ENCODE measurements around the gene CELF2. TPM values are rescaled to one million over a fixed set of nuclear protein-coding genes. Genes with fewer than 3 reads are reported as not detected.

CELF2 gene
- total RNA-seq, 1 donor from 2014 or later: 110 TPM

DNA sequence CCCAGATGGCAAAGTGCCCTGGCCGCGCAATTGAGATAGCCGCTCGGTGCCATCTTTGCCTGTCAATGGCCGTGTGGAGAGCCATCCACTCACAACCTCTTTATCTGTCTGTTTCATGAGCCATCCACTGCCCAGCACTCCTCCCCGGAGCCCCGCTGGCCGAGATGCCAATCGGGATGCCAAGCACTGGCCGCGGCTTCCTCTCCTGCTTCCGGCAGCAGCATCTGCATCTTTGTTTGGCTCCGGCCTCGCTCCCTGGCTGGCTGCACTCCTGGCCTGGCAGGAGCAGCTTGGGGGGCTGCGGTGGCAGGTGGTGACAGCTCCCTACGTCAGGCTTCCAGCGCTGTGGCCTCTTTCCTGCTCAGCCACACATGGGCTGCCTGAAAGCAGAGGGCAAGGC lies 362.1 kb downstream of the CELF2 start:
- TF ChIP-seq, protein P1, sequence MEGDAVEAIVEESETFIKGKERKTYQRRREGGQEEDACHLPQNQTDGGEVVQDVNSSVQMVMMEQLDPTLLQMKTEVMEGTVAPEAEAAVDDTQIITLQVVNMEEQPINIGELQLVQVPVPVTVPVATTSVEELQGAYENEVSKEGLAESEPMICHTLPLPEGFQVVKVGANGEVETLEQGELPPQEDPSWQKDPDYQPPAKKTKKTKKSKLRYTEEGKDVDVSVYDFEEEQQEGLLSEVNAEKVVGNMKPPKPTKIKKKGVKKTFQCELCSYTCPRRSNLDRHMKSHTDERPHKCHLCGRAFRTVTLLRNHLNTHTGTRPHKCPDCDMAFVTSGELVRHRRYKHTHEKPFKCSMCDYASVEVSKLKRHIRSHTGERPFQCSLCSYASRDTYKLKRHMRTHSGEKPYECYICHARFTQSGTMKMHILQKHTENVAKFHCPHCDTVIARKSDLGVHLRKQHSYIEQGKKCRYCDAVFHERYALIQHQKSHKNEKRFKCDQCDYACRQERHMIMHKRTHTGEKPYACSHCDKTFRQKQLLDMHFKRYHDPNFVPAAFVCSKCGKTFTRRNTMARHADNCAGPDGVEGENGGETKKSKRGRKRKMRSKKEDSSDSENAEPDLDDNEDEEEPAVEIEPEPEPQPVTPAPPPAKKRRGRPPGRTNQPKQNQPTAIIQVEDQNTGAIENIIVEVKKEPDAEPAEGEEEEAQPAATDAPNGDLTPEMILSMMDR (IDR thresholded peaks at IDR 0.05): no peak
- intact Hi-C loops (cut with DNase I): no loop called here
- H3K9me3 ChIP-seq: no peaks in the 10 kb centered on the region
- H3K4me1 ChIP-seq: no peaks in the 10 kb centered on the region
- H3K36me3 ChIP-seq: no peaks in the 10 kb centered on the region
- DNase-seq (no peak), ATAC-seq (no peak)
- no peak overlapping the region for H3K4me3 ChIP-seq
- no peaks in the 10 kb centered on the region for H3K27me3 ChIP-seq
- H3K27ac ChIP-seq: no peak overlapping the region

DNA sequence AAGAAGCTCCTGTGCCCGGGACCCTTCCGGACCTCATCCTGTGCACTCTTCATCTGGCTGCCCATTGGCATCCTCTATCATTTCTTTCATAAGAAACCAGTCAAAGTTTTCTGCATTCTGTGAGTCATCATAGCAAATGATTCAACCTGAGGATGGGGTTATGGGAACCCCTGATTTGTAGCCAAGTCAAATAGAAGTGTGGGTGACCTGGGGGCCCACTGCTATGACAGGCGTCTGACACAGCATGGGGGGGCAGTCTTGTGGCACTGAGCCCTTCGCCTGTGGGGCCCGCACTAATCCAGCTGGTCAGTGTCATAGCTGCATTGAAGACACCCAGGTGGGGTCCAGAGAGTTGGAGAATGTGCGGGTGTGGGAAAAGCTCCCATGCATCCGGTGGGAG lies 363.4 kb downstream of the CELF2 start:
- H3K9me3 ChIP-seq: no peaks in the 10 kb centered on the region
- no peak for DNase-seq
- intact Hi-C loops (cut with DNase I): no loop called here
- H3K36me3 ChIP-seq: no peaks in the 10 kb centered on the region
- ATAC-seq: no peak
- H3K27me3 ChIP-seq: no peaks in the 10 kb centered on the region
- no peak overlapping the region for H3K4me3 ChIP-seq
- no peak overlapping the region for H3K27ac ChIP-seq
- TF ChIP-seq, protein P1 (IDR thresholded peaks at IDR 0.05): no peak
- H3K4me1 ChIP-seq: no peaks in the 10 kb centered on the region

DNA sequence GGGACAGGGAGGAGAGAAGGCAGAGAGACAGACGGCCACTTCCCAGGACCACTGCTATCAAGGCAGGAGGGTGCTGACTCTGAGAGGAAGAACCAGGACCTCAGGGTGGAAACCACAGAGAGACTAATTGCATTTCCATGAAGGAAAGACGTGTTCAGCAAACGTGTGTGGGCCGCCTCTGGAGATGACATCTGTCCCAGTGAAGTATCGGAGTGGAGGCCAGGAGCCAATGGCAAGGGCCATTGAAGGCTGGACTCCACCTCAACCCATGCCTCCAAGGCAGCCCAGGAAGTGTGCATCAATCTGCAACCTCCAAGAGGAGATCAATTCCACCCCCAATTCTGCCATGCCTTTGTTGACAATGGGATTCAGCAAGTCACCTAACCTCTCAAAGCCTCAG lies 363.8 kb downstream of the CELF2 start:
- intact Hi-C loops (cut with DNase I): no loop called here

DNA sequence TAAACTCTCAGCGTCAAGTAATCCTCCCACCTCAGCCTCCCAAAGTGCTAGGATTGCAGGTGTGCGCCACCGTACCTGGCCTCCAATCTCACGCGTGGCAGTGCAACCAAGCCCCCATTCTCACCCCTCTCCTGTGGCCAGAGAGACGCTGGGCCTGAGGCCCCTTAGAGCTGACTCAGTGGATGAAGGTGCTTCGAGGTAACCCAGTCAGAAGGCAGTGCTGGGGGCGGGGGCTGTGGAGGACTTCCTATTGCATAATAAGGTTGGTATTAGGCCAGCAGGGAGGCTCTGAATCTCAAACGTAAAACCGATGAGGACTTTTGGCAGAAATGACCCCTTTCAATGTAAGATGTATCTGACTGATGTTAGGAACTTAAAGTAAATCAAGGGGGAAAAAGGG lies 364.5 kb downstream of the CELF2 start:
- TF ChIP-seq, protein P1 (IDR thresholded peaks at IDR 0.05): no peak
- intact Hi-C loops (cut with DNase I): no loop called here
- no peak for ATAC-seq

More for the DNA sequence above, 363.8 kb downstream of the CELF2 start:
- H3K9me3 ChIP-seq: no peaks in the 10 kb centered on the region
- no peaks in the 10 kb centered on the region for H3K27me3 ChIP-seq
- H3K4me1 ChIP-seq: no peaks in the 10 kb centered on the region
- no peak overlapping the region for H3K4me3 ChIP-seq
- no peak for DNase-seq
- H3K27ac ChIP-seq: no peak overlapping the region
- TF ChIP-seq, protein P1 (IDR thresholded peaks at IDR 0.05): no peak
- no peak for ATAC-seq
- H3K36me3 ChIP-seq: no peaks in the 10 kb centered on the region

DNA sequence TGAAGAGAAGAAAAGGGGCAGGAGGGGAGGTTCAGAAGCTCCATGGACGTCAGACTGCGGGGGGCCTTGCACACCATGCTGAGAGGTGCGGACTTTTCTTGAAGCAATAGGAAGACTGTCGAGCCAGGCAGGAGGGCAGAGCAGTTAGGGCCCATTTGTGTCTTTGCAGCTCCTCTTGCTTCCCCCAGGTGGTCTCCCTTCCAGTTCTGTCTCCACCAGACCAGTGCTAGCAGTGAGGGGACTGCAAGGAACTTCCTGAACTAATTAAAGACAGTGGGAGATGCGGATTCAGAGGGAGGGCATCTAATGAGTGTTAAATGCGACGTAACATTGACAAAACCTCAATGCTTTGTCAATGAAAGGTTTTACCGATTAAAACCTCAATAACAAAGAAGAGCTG lies 368.4 kb downstream of the CELF2 start:
- Histone ChIP-seq H3K4me3 (no peak overlapping the region), H3K9me3 (no peaks in the 10 kb centered on the region), H3K4me1 (no peaks in the 10 kb centered on the region), H3K36me3 (no peaks in the 10 kb centered on the region), H3K27me3 (no peaks in the 10 kb centered on the region), H3K27ac (no peak overlapping the region)
- intact Hi-C loops (cut with DNase I): no loop called here
- no peak for ATAC-seq
- DNase-seq: no peak
- TF ChIP-seq, protein P1 (IDR thresholded peaks at IDR 0.05): no peak

More for the DNA sequence above, 364.5 kb downstream of the CELF2 start:
- Histone ChIP-seq H3K27ac (no peak overlapping the region), H3K4me3 (no peak overlapping the region), H3K27me3 (no peaks in the 10 kb centered on the region), H3K4me1 (no peaks in the 10 kb centered on the region), H3K9me3 (no peaks in the 10 kb centered on the region), H3K36me3 (no peaks in the 10 kb centered on the region)
- DNase-seq: no peak
